Trophoblast cell (in vitro differentiated cells and primary cell): ENCODE measurements around the gene HDDC2.

Experiments
- DNase-seq, 2 donors: peaks; one replicate each; pipeline ENCODE4 v3.0.0-alpha.2; 2016
- H2AFZ ChIP-seq: 2 replicates; pipeline ENCODE4 v1.6.1; 2013; ENCODE audit warnings: low read length, moderate library complexity, mild to moderate bottlenecking; ENCODE audit not compliant: insufficient read depth, poor library complexity
- H2AK5ac ChIP-seq: 2 replicates; pipeline ENCODE4 v1.6.1; 2013; ENCODE audit warnings: mild to moderate bottlenecking, low read length
- H2BK120ac ChIP-seq: 2 replicates; pipeline ENCODE4 v1.6.1; 2013; ENCODE audit warnings: low read length, mild to moderate bottlenecking, moderate library complexity; ENCODE audit not compliant: insufficient read depth, poor library complexity
- H2BK12ac ChIP-seq: 2 replicates; pipeline ENCODE4 v1.6.1; 2013; ENCODE audit warnings: mild to moderate bottlenecking, low read length, moderate library complexity
- H2BK5ac ChIP-seq: 2 replicates; pipeline ENCODE4 v1.6.1; 2013; ENCODE audit warnings: low read length, low read depth, moderate library complexity, mild to moderate bottlenecking; ENCODE audit not compliant: poor library complexity
- H3K14ac ChIP-seq: 2 replicates; pipeline ENCODE4 v1.6.1; 2013; ENCODE audit warnings: mild to moderate bottlenecking, low read length
- H3K18ac ChIP-seq: 2 replicates; pipeline ENCODE4 v1.6.1; 2013; ENCODE audit warnings: mild to moderate bottlenecking, low read length
- H3K23ac ChIP-seq: 2 replicates; pipeline ENCODE4 v1.6.1; 2013; ENCODE audit warnings: low read length
- H3K27ac ChIP-seq: 2 replicates; pipeline ENCODE4 v1.5.1; 2013; ENCODE audit warnings: low read depth, mild to moderate bottlenecking, inconsistent platforms, low read length, moderate library complexity
- H3K27me3 ChIP-seq: 2 replicates; pipeline ENCODE4 v1.6.1; 2013; ENCODE audit warnings: inconsistent platforms, mild to moderate bottlenecking, low read length, moderate library complexity; ENCODE audit not compliant: insufficient read depth
- H3K36me3 ChIP-seq, 2 experiments: 1 replicate in 1 of 2; 2 replicates in 1 of 2; pipeline ENCODE4 v1.6.1; 2013; ENCODE audit warnings: low read length in 2 of 2, mild to moderate bottlenecking in 2 of 2, moderate library complexity in 1 of 2; ENCODE audit not compliant: insufficient read depth in 2 of 2, control insufficient read depth in 1 of 2
- H3K4ac ChIP-seq: 2 replicates; pipeline ENCODE4 v1.6.1; 2013; ENCODE audit warnings: low read depth, mild to moderate bottlenecking, low read length, moderate library complexity
- H3K4me1 ChIP-seq, 2 experiments: 1 replicate in 1 of 2; 2 replicates in 1 of 2; pipeline ENCODE4 v1.6.1; 2013; ENCODE audit warnings: low read length in 2 of 2, mild to moderate bottlenecking in 2 of 2, moderate library complexity in 1 of 2; ENCODE audit not compliant: insufficient read depth in 2 of 2, control insufficient read depth in 1 of 2
- H3K4me2 ChIP-seq: 2 replicates; pipeline ENCODE4 v1.6.1; 2013; ENCODE audit warnings: inconsistent platforms, mild to moderate bottlenecking, low read length, moderate library complexity
- H3K4me3 ChIP-seq: 2 replicates; pipeline ENCODE4 v1.5.1; 2013; ENCODE audit warnings: mild to moderate bottlenecking, low read depth, low read length, inconsistent platforms
- H3K79me1 ChIP-seq: one replicate; pipeline ENCODE4 v1.6.1; 2013; ENCODE audit warnings: low read length
- H3K79me2 ChIP-seq: 2 replicates; pipeline ENCODE4 v1.6.1; 2013; ENCODE audit warnings: low read length, mild to moderate bottlenecking; ENCODE audit not compliant: control insufficient read depth, insufficient read depth, poor library complexity
- H3K9ac ChIP-seq: 2 replicates; pipeline ENCODE4 v1.6.1; 2013; ENCODE audit warnings: mild to moderate bottlenecking, low read length
- H3K9me3 ChIP-seq: 2 replicates; pipeline ENCODE4 v1.6.1; 2013; ENCODE audit warnings: low read depth, mild to moderate bottlenecking, control low read depth, inconsistent platforms, low read length; ENCODE audit not compliant: insufficient read depth
- H4K12ac ChIP-seq: 2 replicates; pipeline ENCODE4 v1.6.1; 2013; ENCODE audit warnings: low read depth, mild to moderate bottlenecking, low read length, moderate library complexity
- H4K8ac ChIP-seq: 2 replicates; pipeline ENCODE4 v1.6.1; 2013; ENCODE audit warnings: low read depth, mild to moderate bottlenecking, low read length, moderate library complexity
- H4K91ac ChIP-seq: one replicate; pipeline ENCODE4 v1.6.1; 2013; ENCODE audit warnings: low read depth, mild to moderate bottlenecking, low read length, moderate library complexity
- WGBS: extraction: QIAGEN DNeasy Blood & Tissue Kit; methylation state at CpG from one replicate; pipeline ENCODE4 v1.1.7; 2013; ENCODE audit warnings: missing lambda C conversion rate; ENCODE audit not compliant: insufficient read length, insufficient coverage; ENCODE audit errors: extremely low coverage; 5-methylcytosine and 5-hydroxymethylcytosine counted together

The HDDC2 gene

DNA sequence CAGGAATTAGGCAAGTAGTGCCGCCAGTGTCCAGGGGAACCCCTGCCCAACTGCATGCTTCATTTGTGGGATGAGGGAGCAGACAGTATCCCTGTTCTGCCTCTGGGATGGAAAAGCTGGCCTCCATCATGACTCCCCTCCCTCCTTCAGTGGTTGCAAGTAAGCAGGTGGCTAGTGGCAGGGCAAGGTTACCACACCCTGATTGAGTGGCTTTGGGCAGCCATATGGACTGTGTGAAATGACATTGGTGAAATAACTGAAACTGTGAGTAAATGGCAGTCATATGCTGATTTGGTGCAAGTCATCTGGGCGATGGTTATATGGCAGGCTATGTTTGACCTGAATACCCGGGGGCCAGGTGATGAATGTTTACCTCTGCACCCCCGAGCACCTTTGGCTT is 33.0 kb downstream of the HDDC2 start:
- no peak overlapping the region for H2AK5ac ChIP-seq
- H2BK120ac ChIP-seq = no peak overlapping the region
- no peak overlapping the region for H4K12ac ChIP-seq
- H3K27ac ChIP-seq = no peak overlapping the region
- no peak overlapping the region for H3K4me3 ChIP-seq
- H4K91ac ChIP-seq = no peak overlapping the region
- no peak overlapping the region for H3K9ac ChIP-seq
- H3K18ac ChIP-seq = no peak overlapping the region
- H3K79me2 ChIP-seq = no peaks in the 10 kb centered on the region
- H3K4me1 ChIP-seq = no peaks in the 10 kb centered on the region
- DNase-seq = no peak
- no peak overlapping the region for H3K14ac ChIP-seq
- H2BK5ac ChIP-seq = no peak overlapping the region
- H3K9me3 ChIP-seq = peaks cover 4% of the 10 kb centered on the region
- no peak overlapping the region for H3K4ac ChIP-seq
- H3K4me2 ChIP-seq = no peak overlapping the region
- no CpG with 5 or more reads among the region's 4 CpGs for WGBS
- no peak overlapping the region for H2AFZ ChIP-seq
- peaks cover 4 to 22% of the 10 kb centered on the region in 2 experiments for H3K36me3 ChIP-seq
- H3K79me1 ChIP-seq = no peaks in the 10 kb centered on the region
- no peak overlapping the region for H3K23ac ChIP-seq
- H2BK12ac ChIP-seq = no peak overlapping the region
- no peaks in the 10 kb centered on the region for H3K27me3 ChIP-seq
- H4K8ac ChIP-seq = no peak overlapping the region

DNA sequence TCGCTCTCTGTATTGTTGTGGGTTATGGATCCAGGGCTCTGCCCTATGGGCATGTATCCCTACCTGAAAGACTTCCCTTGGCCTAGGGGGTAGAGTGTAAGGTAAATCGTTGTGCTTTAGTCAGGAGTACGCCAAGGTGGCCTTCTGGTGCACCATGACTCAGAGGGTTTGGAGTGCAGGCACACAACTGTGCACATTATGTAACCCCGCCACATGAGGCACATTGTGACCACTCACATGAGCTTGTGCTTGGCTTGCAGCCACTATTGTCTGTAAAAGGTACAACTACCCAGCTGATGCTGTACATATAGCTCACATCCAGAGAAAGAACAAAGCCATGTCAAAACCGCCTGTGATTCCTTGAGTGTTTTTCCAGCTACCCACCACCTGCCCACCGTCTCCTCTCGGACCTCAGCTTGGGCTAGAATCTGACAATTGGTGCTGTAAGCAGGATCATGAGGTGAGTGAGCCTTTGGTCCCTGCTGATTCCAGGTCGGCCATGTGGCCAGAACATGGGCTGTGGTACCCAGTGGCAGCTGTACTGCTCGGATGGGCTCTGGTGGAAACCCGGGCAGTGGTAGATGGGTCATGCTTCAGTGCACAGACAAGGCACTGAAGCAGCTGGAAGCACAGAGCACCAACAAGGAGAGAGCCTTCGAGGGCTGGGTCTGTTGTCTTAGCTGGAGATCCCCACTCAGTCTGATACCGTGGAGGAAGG is 33.8 kb downstream of the HDDC2 start:
- no peak overlapping the region for H3K23ac ChIP-seq
- no peak for DNase-seq
- no peak overlapping the region for H2BK5ac ChIP-seq
- H4K12ac ChIP-seq = no peak overlapping the region
- H4K8ac ChIP-seq = no peak overlapping the region
- H3K14ac ChIP-seq = no peak overlapping the region
- H3K4me3 ChIP-seq = no peak overlapping the region
- peaks cover 4% of the 10 kb centered on the region for H3K9me3 ChIP-seq
- no CpG with 5 or more reads among the region's 12 CpGs for WGBS
- no peak overlapping the region for H3K9ac ChIP-seq
- H3K79me2 ChIP-seq = no peaks in the 10 kb centered on the region
- no peaks in the 10 kb centered on the region for H3K27me3 ChIP-seq
- no peaks in the 10 kb centered on the region for H3K79me1 ChIP-seq
- no peak overlapping the region for H2AK5ac ChIP-seq
- H3K27ac ChIP-seq = no peak overlapping the region
- no peak overlapping the region for H3K18ac ChIP-seq
- no peak overlapping the region for H2BK12ac ChIP-seq
- no peak overlapping the region for H3K4ac ChIP-seq
- no peak overlapping the region for H2BK120ac ChIP-seq
- no peak overlapping the region for H3K4me2 ChIP-seq
- no peak overlapping the region for H4K91ac ChIP-seq
- no peak overlapping the region for H2AFZ ChIP-seq
- H3K36me3 ChIP-seq = peaks cover 4 to 16% of the 10 kb centered on the region in 2 experiments
- H3K4me1 ChIP-seq = no peaks in the 10 kb centered on the region

DNA sequence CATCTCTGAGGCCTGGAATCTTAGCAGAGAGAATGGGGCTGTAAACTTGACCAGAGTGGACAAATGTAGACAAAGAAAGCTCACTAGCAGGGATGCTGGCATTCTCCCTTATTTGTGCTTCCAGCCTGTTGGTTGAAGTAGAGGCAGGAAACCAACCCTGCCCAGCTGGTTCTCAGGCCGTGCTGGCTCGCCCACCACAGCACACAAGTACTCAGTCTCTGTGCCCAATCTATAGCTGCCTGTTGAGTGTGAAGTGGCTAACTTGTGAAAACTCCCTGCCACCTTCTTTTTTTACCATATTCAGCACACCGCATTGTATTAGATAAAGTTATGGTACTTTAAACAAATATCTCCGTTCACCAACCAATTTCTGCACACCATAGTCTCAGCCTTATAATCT is 37.3 kb downstream of the HDDC2 start:
- no peak overlapping the region for H2BK5ac ChIP-seq
- no peak overlapping the region for H2BK12ac ChIP-seq
- H2AFZ ChIP-seq = no peak overlapping the region
- no peak overlapping the region for H4K91ac ChIP-seq
- DNase-seq = no peak
- no peak overlapping the region for H3K14ac ChIP-seq
- no peaks in the 10 kb centered on the region for H3K4me1 ChIP-seq
- no peak overlapping the region for H2BK120ac ChIP-seq
- peaks cover 2% of the 10 kb centered on the region for H3K9me3 ChIP-seq
- H3K27me3 ChIP-seq = no peaks in the 10 kb centered on the region
- no peak overlapping the region for H3K18ac ChIP-seq
- H3K23ac ChIP-seq = no peak overlapping the region
- no peak overlapping the region for H3K4me2 ChIP-seq
- no peak overlapping the region for H4K12ac ChIP-seq
- no CpG with 5 or more reads among the region's 4 CpGs for WGBS
- no peak overlapping the region for H2AK5ac ChIP-seq
- no peaks in the 10 kb centered on the region for H3K79me1 ChIP-seq
- H3K4ac ChIP-seq = no peak overlapping the region
- no peaks in the 10 kb centered on the region for H3K79me2 ChIP-seq
- peaks cover 0 to 2% of the 10 kb centered on the region in 2 experiments for H3K36me3 ChIP-seq
- H3K27ac ChIP-seq = no peak overlapping the region
- H3K9ac ChIP-seq = no peak overlapping the region
- no peak overlapping the region for H4K8ac ChIP-seq
- no peak overlapping the region for H3K4me3 ChIP-seq

DNA sequence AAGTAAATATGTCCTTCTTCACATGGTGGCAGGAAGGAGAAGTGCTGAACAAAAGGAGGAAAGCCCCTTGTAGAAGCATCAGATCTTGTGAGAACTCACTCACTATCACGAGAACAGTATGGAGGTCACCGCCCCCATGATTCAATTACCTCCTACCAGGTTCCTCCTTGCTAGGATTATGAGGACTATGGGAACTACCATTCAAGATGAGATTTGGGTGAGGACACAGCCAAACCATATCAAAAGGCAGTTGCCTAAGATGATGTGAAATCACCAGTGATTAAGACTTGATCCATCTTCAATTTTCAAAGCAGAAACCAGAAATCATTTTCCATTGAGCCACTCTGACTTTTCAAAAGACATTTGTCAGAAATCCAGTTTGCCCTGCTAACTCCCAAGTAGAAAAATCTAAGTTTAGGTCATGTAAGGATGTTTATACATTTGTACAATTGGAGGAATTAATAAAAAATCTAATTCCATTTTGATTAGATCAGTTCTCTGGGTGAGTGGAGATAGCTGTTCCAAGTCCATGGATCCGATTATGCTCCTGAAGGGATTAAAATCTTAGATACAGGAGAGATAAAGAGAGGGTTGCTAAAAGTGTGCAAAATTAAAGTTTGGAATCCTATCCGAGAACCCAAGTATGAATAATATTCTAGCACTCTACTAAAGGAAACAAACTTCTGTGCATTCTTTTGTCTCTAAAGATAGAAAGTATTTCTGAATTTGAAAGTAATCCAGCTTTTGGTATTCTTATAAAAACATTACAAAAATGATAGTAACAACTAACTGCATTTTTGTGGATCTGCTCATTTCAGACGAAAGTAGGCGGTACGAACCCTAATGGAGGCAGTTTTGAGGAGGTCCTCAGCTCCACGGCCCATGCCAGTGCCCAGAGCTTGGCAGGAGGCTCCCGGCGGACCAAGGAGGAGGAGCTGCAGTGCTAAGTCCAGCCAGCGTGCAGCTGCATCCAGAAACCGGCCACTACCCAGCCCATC is 39.5 kb downstream of the HDDC2 start:
- no peaks in the 10 kb centered on the region for H3K79me1 ChIP-seq
- H3K36me3 ChIP-seq = peaks cover 0 to 2% of the 10 kb centered on the region in 2 experiments
- H2BK12ac ChIP-seq = no peak overlapping the region
- peak in 1 of 2 donors; percentile 41 for DNase-seq
- no peaks in the 10 kb centered on the region for H3K27me3 ChIP-seq
- H4K91ac ChIP-seq = no peak overlapping the region
- H3K23ac ChIP-seq = no peak overlapping the region
- H3K27ac ChIP-seq = no peak overlapping the region
- H4K12ac ChIP-seq = no peak overlapping the region
- no peak overlapping the region for H3K4me2 ChIP-seq
- peaks cover 2% of the 10 kb centered on the region for H3K9me3 ChIP-seq
- H4K8ac ChIP-seq = no peak overlapping the region
- H3K4ac ChIP-seq = no peak overlapping the region
- no peak overlapping the region for H2AK5ac ChIP-seq
- H3K79me2 ChIP-seq = no peaks in the 10 kb centered on the region
- no peak overlapping the region for H3K18ac ChIP-seq
- no peak overlapping the region for H2BK5ac ChIP-seq
- no CpG with 5 or more reads among the region's 12 CpGs for WGBS
- no peak overlapping the region for H3K14ac ChIP-seq
- H2BK120ac ChIP-seq = no peak overlapping the region
- H2AFZ ChIP-seq = no peak overlapping the region
- H3K4me3 ChIP-seq = no peak overlapping the region
- no peaks in the 10 kb centered on the region for H3K4me1 ChIP-seq
- H3K9ac ChIP-seq = no peak overlapping the region
